Prostate gland (tissue), 2 donors: ENCODE measurements around the gene SLC9A6.

ENCODE experiments used
- CTCF ChIP-seq, 4 experiments: fragments of 200-600 bp in 2 of 4; fragments of 450-650 bp in 2 of 4; sonication (generic) in 2 of 4; IDR thresholded peaks; 1 replicate in 3 of 4; 2 replicates in 1 of 4; pipeline ENCODE4 v1.5.1; 2016 to 2019; ENCODE audit warnings: antibody characterized with exemption in 4 of 4, mild to moderate bottlenecking in 2 of 4, moderate library complexity in 2 of 4
- POLR2A ChIP-seq: fragments of 450-650 bp; IDR thresholded peaks from one replicate; pipeline ENCODE4 v1.6.1; 2016; ENCODE audit warnings: antibody characterized with exemption, mild to moderate bottlenecking

GRCh38 chrX:135973548-135974278, 11.5 kb upstream of the SLC9A6 start, which contains the start of gene MMGT1:
- no peak for TF ChIP-seq CTCF (IDR thresholded peaks at IDR 0.05)
- no peak for TF ChIP-seq POLR2A
